ENCODE data around the gene ZSCAN1.

DNA sequence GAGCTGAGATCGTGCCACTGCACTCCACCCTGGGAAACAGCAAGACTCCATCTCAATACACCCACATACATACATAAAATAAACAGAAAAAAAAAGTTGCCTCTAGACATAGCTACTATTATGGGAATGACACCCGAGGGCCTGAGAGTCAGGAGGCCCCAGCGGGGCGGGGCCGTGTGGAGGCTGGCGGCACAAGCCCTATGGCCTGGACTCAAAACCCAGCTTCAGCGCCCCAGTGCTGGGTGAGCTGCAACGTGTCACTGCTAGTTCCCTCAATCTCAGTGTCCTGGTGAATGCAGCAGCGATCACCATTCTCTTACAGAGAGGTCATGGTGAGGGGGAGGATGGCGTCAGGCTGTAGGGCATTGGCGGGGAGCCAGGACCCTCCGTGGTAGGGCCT, 9.2 kb upstream of the ZSCAN1 start:
- TF ChIP-seq GATA2 (IDR thresholded peaks at IDR 0.05; ENCODE audit: low read depth, low read length) (no peak), GATA3 (IDR thresholded peaks at IDR 0.05; ENCODE audit: low read depth, low read length) (no peak)

Data from SH-SY5Y (cell line).